Ramos (cell line): ENCODE results near the gene GSDMA.

Source experiments
- in situ Hi-C: fragments of 300-500 bp; cut with MboI; formaldehyde crosslinking; loops from one replicate; pipeline ENCODE4 v1.14.3; 2022; ENCODE audit warnings: low sequenced_read_pairs; ENCODE audit not compliant: unreplicated experiment

GSDMA gene

DNA sequence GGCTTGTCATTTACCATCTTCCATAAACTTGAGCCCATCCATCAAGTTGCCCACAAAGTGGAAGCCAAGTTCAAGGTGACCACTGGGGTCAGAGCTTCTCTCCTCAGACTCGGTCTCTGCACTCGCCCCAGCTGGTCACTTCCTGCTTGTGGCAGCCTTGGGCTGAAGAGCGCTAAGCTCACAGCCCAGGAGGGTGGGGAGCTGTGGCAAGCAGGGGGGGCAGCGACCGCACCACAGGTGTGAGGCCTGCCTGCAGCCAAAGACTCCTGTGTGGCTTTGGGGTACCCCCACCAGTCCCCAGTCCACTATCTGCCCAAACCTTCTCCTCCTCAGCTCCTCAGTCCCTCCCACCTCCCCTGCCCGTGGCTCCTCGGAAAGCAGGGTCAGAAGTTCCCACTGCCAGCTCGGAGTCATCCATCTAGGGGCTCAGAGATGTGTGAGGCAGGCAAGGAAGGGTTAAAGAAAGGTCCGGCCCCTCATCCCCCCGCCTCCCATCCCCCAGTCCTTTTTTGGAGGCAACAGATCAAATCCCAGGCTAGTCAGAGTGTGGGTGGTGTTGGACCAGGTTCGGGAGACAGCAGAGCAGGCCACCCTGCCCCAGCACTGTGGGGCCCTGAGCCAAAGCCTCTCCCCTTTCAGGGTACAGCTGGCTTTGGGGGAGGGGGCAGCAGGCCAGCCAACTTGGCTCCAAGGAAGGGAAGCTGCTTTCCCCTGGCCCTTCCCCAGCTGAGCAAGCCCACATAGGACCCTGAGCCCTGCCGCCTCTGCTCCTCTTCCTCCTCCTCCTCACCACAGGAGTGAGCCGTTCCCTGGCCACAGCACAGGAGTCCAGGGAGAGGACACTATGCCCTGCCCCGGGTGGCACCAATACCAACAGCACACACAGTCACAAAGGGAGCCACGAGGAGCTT, 55.7 kb downstream of the GSDMA start:
- in situ Hi-C loops = loop anchor here (10.0 kb wide), 1 partner anchor 166 kb away; no protein-coding TSS in a partner anchor

DNA sequence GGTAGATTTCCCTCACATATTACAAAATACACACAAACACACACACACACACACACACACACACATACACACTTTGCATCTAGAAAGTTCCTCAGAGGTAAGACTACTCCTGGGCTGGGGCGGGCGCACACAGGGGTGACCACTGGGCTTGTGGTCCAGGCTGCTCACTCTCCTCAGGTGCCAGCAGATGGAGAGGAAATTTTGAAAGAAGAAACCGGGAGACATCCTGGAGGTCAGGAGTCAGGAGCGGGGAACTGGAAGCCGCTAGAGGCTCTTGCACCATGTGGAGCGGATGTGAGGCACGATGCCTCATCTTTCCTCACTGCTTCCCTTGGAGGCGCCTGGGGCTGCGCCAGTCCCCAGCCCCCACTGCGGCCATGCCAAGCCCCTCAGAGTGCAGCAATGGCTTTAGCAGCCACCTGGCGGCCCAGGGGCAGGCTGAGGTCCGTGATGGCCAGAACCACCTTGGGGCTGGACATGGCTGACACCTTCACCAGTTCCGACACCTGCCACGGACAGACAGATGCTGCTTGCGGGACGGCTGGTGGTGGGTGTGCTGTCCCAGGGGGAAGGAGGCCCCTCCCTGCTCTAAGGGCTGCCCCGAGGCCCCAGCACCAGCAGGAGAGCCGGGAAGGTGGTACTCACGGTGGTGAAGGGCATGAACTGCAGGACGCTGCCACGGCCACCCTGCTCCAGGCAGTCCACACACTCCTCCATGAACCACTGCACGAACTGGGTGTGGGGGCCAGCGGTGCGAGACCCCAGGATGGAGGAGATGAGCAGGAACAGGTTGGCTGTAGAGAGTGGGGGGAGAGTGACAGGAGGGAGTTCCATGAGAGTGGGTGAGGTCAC, 56.6 kb downstream of the GSDMA start:
- in situ Hi-C loops = loop anchor here (10.0 kb wide), 1 partner anchor 165 kb away; no protein-coding TSS in a partner anchor

DNA sequence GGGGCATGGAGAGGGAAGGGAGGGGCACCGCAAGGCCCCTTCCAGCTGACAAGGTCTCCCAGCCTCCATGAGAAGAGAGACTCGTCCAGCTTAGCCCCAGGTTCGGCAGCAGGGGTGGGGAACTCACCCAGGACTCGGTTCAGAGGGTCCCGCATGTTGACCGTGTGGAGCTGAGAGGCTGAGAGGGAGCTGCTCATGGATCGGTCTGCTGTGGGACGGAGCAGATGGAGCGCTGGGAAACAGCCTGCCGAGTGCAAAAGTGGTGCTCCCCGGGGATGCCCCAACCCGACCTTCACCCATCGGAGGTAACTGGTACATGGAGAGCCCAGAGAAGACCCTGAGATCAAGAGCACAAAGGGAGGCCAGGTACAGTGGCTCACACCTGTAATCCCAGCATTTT, 57.3 kb downstream of the GSDMA start:
- in situ Hi-C loops = no loop called here

DNA sequence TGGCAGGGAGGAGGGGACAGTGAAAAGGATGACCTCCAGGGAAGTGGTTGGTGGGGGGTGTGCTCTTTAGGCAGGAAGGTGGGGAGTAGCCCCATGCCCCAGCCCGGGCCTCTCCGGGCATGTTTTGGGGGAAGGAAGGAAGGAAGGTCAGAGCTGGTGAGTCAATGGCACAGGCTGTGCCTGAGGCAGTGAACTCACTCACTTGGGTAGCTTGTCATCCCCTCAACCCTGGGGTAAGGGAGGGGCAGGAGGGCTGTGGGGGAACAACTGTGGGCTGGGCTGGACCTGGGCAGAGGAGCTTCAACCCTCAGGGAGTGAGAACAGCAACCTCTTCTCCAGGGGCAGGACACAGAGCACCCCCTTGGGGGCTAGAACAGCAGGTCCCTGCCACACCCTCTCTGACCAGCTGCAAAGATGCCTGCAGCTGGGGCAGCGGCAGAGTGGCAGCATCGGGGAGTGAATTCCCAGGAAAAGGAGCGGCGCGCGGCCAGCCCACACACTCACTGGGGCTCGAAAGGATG, 58.7 kb downstream of the GSDMA start:
- in situ Hi-C loops = no loop called here

DNA sequence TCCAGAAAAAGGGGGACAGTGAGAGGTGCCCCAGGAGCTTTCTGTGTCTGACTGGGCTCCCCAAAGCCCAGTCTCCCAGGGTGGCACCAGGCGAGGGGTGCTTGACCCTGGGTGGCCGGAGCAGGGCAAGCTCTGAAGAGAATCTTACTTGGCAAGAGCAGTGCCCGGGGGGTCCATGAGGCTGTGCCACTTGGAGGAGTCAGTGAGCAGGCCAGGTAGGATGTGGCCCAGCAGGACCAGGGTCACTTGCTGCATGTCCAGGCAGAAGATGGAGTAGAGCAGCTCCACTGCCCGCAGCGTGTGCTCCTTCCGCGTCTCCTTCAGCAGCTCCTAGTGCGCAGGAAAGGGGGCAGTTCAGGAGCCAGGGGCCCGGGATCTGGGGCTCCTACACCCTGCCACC, 59.7 kb downstream of the GSDMA start:
- in situ Hi-C loops = no loop called here

DNA sequence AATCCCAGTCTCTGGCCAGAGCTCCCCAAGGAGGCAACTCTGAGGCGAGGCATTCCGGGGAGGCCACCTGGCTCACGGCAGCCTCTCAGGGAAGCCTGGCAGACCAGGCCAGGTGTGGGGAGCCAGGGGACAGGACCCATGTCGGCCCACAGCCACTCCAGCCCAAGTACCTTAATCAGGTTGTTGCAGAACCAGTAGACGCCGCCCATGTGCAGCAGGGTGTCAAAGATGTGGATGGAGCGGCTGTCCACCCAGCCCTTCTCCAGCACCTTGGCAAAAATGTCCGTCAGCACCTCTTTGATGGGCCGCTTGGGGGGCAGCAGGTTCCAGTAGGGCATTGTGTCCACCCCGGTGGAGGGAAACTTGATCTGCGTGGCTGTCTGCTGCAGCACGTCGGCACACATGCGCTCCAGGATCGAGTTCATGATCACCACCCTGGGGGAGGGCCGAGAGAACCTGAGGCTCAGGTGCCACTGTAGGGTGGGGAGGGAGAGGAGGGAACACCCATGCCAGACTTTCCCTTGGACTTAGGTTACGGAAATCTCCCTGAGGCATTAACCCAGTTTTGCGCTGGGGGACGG, 60.2 kb downstream of the GSDMA start:
- in situ Hi-C loops = no loop called here

DNA sequence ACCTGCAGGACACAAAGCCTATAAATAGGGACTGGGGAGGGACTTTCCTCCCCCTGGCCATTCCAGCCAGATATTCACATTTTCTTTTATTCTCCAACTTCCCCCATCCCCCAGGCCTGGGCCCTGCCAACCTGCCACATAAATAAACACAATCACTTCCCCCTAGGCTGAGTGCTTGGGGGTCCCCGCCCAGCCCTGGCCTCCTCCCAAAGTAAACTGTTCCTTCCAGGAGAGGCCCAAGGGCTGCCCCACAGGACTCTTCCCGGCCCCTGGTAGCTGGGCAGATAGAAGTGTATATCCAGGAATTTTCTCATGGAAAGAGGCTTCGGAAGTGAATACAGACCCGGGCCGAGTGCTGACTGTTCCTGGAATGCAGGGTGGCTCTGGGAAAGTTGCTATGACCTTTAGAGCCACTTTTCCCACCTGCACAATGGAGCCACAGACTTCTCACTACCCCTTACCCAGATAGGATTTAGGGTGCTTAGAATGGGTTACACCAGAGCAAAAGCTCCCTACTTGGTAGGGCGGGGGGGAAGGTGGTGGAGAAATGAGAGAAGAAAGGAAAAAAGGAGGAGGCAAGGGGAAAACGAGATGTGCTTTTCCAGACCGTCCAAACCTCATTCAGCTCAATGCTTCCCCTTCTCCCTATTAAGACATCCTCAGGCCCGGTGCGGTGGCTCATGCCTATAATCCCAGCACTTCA, 60.9 kb downstream of the GSDMA start:
- in situ Hi-C loops = no loop called here

DNA sequence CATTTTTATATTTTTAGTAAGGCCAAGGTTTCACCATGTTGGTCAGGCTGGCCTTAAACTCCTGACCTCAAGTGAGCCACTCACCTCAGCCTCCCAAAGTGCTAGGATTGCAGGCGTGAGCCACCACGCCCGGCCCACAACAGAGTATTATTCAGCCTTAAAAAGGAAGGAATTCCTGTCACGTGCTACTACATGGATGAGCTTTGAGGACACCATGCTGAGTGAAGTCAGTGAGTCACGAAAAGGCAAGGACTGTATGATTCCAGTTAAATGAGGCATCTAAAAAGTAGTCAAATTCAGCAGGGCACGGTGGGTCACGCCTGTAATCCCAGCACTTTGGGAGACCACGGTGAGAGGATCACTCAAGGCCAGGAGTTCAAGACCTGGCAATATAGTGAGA, 62.1 kb downstream of the GSDMA start:
- in situ Hi-C loops = no loop called here

DNA sequence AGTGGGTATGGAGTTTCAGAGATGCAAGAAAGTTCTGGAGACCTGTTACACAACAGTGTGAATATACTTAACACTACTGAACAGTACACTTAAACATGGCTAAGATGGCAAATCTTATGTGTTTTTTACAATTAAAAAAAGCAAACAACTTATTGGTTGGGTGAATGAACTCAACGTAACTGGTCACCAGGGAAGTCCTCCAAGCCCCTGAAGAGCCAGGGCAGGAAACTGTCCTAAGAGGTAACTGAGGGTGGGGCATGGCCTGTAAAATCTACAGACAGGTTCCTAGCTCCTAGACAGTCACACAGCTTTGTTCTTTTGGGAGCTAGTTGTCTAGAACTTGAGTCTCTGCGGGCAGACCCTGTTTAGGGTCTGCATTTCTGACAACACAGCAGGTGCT, 62.8 kb downstream of the GSDMA start:
- in situ Hi-C loops = no loop called here

DNA sequence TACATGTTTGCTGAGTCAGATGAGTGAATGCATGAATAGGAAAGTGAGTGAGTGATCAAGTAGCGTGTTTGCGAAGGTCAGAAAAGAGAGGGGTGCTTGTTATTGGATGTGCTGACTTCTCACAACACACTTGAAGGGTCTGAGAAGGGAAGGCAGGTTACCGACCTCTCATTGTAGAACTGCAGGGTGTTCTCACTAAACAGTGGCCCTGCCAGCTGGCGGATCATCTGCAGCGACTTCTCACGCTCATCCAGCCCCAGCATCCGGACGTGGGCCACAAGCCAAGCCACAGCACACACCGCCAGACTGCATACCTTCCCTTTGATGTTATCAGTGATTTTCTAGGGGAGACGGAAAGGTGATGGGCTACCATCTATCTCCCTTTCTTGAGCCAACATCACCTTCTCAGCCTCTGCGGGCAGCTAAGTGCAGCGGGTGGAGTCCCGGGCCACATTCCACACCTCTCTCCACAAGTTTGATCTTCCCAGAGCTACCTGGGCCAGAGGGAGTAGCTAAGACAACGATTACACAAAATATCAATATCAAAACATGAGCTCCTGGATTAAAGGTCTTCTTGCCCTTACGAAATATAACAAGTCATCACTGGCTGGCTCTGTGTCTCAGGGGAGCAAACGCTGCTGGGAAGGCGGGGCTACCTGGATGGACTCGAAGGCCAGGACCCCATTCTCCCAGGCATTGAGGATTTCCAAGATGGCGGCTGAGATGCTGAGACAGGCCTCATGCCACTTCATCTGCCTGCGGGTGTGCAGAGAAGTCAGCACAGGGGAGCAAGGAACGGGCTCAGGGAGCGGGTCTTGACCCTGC, 63.4 kb downstream of the GSDMA start:
- in situ Hi-C loops = no loop called here

DNA sequence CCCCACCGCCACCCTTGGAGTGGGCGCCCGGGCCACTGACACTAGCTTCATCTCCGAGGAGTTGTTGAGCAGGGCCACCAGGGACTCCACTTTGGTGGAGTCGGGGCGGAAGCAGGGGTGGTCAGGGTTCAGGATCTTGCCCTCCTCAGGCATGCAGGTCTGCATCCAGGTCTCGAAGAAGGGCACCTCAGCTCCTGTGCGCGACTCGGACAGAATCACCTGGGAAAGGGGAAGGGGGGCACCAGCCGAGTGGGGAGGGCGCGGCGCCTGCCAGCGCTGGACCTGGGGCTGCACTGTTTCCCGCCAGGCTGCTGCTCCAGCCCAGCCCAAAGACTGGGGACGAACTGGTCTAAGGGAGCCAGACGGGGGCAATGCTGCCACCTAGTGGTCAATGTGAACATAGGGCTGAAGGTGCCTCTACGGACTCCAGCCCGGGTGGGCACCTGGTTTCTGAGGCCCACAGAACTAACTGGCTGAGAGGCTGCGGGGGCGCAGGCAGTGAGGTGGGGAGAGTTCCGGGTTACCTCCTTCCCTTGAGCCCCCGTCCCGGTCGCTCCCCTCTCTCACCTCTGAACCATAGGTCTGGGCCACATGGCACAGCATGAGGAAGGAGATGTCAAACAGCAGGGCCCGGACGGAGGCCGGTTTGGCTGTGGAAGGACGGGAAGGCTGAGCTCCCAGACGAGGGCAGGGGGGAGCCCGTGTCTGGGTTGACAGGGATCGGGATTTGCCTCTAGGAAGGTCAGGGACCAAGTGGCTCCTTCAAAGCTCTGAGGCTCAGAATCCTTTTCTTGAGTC, 64.2 kb downstream of the GSDMA start:
- in situ Hi-C loops = no loop called here
